Activated gamma-delta T cell treated with anti-CD3 and anti-CD28 coated beads, Interleukin-2, amount 50 U/mL, for 16 hours (primary cell): ENCODE data around the gene MXI1.

Experiments
- DNase-seq: peaks from one replicate; pipeline ENCODE4 v3.0.0-alpha.2; 2020; ENCODE audit warnings: low read depth

The MXI1 gene

GRCh38 chr10:110275128-110275729, 67.8 kb downstream of the MXI1 start:
- no peak for DNase-seq

- no peak for DNase-seq
Measured at GRCh38 chr10:110276603-110277002, 69.2 kb downstream of the MXI1 start.

GRCh38 chr10:110277591-110277990, 70.2 kb downstream of the MXI1 start:
- no peak for DNase-seq

- no peak for DNase-seq
Measured at GRCh38 chr10:110278562-110279406, 71.4 kb downstream of the MXI1 start.

GRCh38 chr10:110279407-110279986, 72.1 kb downstream of the MXI1 start:
- peak; percentile 7 for DNase-seq

- no peak for DNase-seq
Measured at GRCh38 chr10:110284262-110284661, 76.9 kb downstream of the MXI1 start.

- no peak for DNase-seq
Measured at GRCh38 chr10:110285501-110285900, 78.1 kb downstream of the MXI1 start.

GRCh38 chr10:110286841-110287240, 79.4 kb downstream of the MXI1 start:
- DNase-seq = no peak

GRCh38 chr10:110296966-110297365, 89.6 kb downstream of the MXI1 start:
- DNase-seq = no peak

GRCh38 chr10:110300486-110300986, 93.1 kb downstream of the MXI1 start:
- no peak for DNase-seq

GRCh38 chr10:110303681-110304080, 96.3 kb downstream of the MXI1 start:
- DNase-seq = no peak

- DNase-seq = no peak
Measured at GRCh38 chr10:110304394-110304779, 97.0 kb downstream of the MXI1 start.

GRCh38 chr10:110304780-110305421, 97.5 kb downstream of the MXI1 start, which contains the start of gene SMNDC1:
Gene SMNDC1, minus strand, starts transcription at chr10:110304920. Its CDS starts 1,333 bp downstream, at chr10:110303587.
- peak; percentile 93 for DNase-seq

GRCh38 chr10:110305767-110306451, 98.5 kb downstream of the MXI1 start:
- DNase-seq = peak; percentile 39

GRCh38 chr10:110306452-110306768, 99.0 kb downstream of the MXI1 start:
- no peak for DNase-seq

- DNase-seq = no peak
Measured at GRCh38 chr10:110307805-110308204, 100.4 kb downstream of the MXI1 start.

GRCh38 chr10:110310741-110311140, 103.3 kb downstream of the MXI1 start:
- no peak for DNase-seq

- no peak for DNase-seq
Measured at GRCh38 chr10:110311357-110311949, 104.0 kb downstream of the MXI1 start.

GRCh38 chr10:110312206-110312605, 104.8 kb downstream of the MXI1 start:
- no peak for DNase-seq

- DNase-seq = no peak
Measured at GRCh38 chr10:110313674-110314073, 106.3 kb downstream of the MXI1 start.
